Measurements from ENCODE around the gene ANXA3.
A peak's percentile ranks its signal among the peaks of the same experiment; 100 is the strongest.

The ANXA3 gene

GRCh38 chr4:78553043-78553396 is 1.4 kb downstream of the ANXA3 start:
- H3K4me1 ChIP-seq (ENCODE audit: control insufficient read depth, low read depth, low read length): peaks cover 9% of the 10 kb centered on the region
- peak overlapping the region; percentile 91 for H3K4ac ChIP-seq (ENCODE audit: low read depth, low read length)
- H2BK120ac ChIP-seq (ENCODE audit: low read depth, low read length): peak overlapping the region; percentile 61
- H3K9ac ChIP-seq (ENCODE audit: low read length): peak overlapping the region; percentile 43
- peak overlapping the region; percentile 98 for H3K18ac ChIP-seq (ENCODE audit: low read length)
- H3K27ac ChIP-seq (ENCODE audit: low read depth, low read length): peak overlapping the region; percentile 69
- H2BK15ac ChIP-seq (replicated peaks; ENCODE audit: low read depth): no peak overlapping the region
- no CpG with 5 or more reads among the region's 3 CpGs for WGBS (ENCODE audit: extremely low coverage, insufficient coverage, low lambda C conversion rate)
- H3K56ac ChIP-seq (ENCODE audit: low read length): peak overlapping the region; percentile 78
- H2BK5ac ChIP-seq (ENCODE audit: low read length): peak overlapping the region; percentile 64
- H3K36me3 ChIP-seq (ENCODE audit: control insufficient read depth, insufficient read depth, low read length): no peaks in the 10 kb centered on the region
- no peak for DNase-seq
- no peaks in the 10 kb centered on the region for H3K27me3 ChIP-seq (ENCODE audit: insufficient read depth, low read length, poor library complexity)
- H3K23ac ChIP-seq (ENCODE audit: low read length): no peak overlapping the region
- H4K8ac ChIP-seq (ENCODE audit: low read depth, low read length): no peak overlapping the region
- H2AK5ac ChIP-seq (ENCODE audit: low read length): no peak overlapping the region
- no peaks in the 10 kb centered on the region for H3K79me2 ChIP-seq (ENCODE audit: control insufficient read depth, insufficient read depth, low read length)
- H3K4me2 ChIP-seq (ENCODE audit: low read length): peak overlapping the region; percentile 15
- no peaks in the 10 kb centered on the region for H3K79me1 ChIP-seq (ENCODE audit: low read length)
- H3K4me3 ChIP-seq (ENCODE audit: low read length): no peak overlapping the region
- H4K5ac ChIP-seq (ENCODE audit: low read length): no peak overlapping the region

- Histone ChIP-seq H3K79me1 (ENCODE audit: low read length) (no peaks in the 10 kb centered on the region), H3K27me3 (ENCODE audit: insufficient read depth, low read length, poor library complexity) (no peaks in the 10 kb centered on the region), H2AK5ac (ENCODE audit: low read length) (peak overlapping the region; percentile 6), H3K4ac (ENCODE audit: low read depth, low read length) (peak overlapping the region; percentile 91), H2BK15ac (replicated peaks; ENCODE audit: low read depth) (no peak overlapping the region), H4K8ac (ENCODE audit: low read depth, low read length) (no peak overlapping the region), H3K23ac (ENCODE audit: low read length) (no peak overlapping the region), H3K36me3 (ENCODE audit: control insufficient read depth, insufficient read depth, low read length) (no peaks in the 10 kb centered on the region), H3K56ac (ENCODE audit: low read length) (peak overlapping the region; percentile 44), H4K5ac (ENCODE audit: low read length) (no peak overlapping the region), H3K4me1 (ENCODE audit: control insufficient read depth, low read depth, low read length) (peaks cover 9% of the 10 kb centered on the region), H3K18ac (ENCODE audit: low read length) (peak overlapping the region; percentile 98), H2BK120ac (ENCODE audit: low read depth, low read length) (peak overlapping the region; percentile 73), H3K4me3 (ENCODE audit: low read length) (no peak overlapping the region), H3K79me2 (ENCODE audit: control insufficient read depth, insufficient read depth, low read length) (no peaks in the 10 kb centered on the region), H3K27ac (ENCODE audit: low read depth, low read length) (peak overlapping the region; percentile 53), H3K4me2 (ENCODE audit: low read length) (no peak overlapping the region), H2BK5ac (ENCODE audit: low read length) (no peak overlapping the region), H3K9ac (ENCODE audit: low read length) (peak overlapping the region; percentile 15)
- DNase-seq: no peak
These were observed 2.0 kb downstream of the ANXA3 start for GRCh38 chr4:78553529-78554060.

GRCh38 chr4:78556665-78557064 is 5.1 kb downstream of the ANXA3 start:
- Histone ChIP-seq H4K5ac (ENCODE audit: low read length) (no peak overlapping the region), H3K4me2 (ENCODE audit: low read length) (no peak overlapping the region), H3K56ac (ENCODE audit: low read length) (no peak overlapping the region), H3K4ac (ENCODE audit: low read depth, low read length) (no peak overlapping the region), H2BK15ac (replicated peaks; ENCODE audit: low read depth) (no peak overlapping the region), H3K79me1 (ENCODE audit: low read length) (no peaks in the 10 kb centered on the region), H4K8ac (ENCODE audit: low read depth, low read length) (no peak overlapping the region), H3K9ac (ENCODE audit: low read length) (no peak overlapping the region), H3K4me1 (ENCODE audit: control insufficient read depth, low read depth, low read length) (peaks cover 14% of the 10 kb centered on the region), H3K36me3 (ENCODE audit: control insufficient read depth, insufficient read depth, low read length) (no peaks in the 10 kb centered on the region), H3K27ac (ENCODE audit: low read depth, low read length) (peak overlapping the region; percentile 31), H2AK5ac (ENCODE audit: low read length) (no peak overlapping the region), H3K27me3 (ENCODE audit: insufficient read depth, low read length, poor library complexity) (no peaks in the 10 kb centered on the region), H3K79me2 (ENCODE audit: control insufficient read depth, insufficient read depth, low read length) (no peaks in the 10 kb centered on the region), H3K23ac (ENCODE audit: low read length) (no peak overlapping the region), H2BK120ac (ENCODE audit: low read depth, low read length) (no peak overlapping the region), H2BK5ac (ENCODE audit: low read length) (no peak overlapping the region), H3K4me3 (ENCODE audit: low read length) (no peak overlapping the region), H3K18ac (ENCODE audit: low read length) (no peak overlapping the region)
- DNase-seq: no peak
- no CpG with 5 or more reads among the region's 4 CpGs for WGBS (ENCODE audit: extremely low coverage, insufficient coverage, low lambda C conversion rate)

- no CpG with 5 or more reads among the region's 2 CpGs for WGBS (ENCODE audit: extremely low coverage, insufficient coverage, low lambda C conversion rate)
- Histone ChIP-seq H3K36me3 (ENCODE audit: control insufficient read depth, insufficient read depth, low read length) (no peaks in the 10 kb centered on the region), H3K79me2 (ENCODE audit: control insufficient read depth, insufficient read depth, low read length) (no peaks in the 10 kb centered on the region), H3K56ac (ENCODE audit: low read length) (no peak overlapping the region), H4K8ac (ENCODE audit: low read depth, low read length) (no peak overlapping the region), H3K27me3 (ENCODE audit: insufficient read depth, low read length, poor library complexity) (no peaks in the 10 kb centered on the region), H3K4ac (ENCODE audit: low read depth, low read length) (no peak overlapping the region), H3K23ac (ENCODE audit: low read length) (no peak overlapping the region), H3K27ac (ENCODE audit: low read depth, low read length) (no peak overlapping the region), H2BK120ac (ENCODE audit: low read depth, low read length) (no peak overlapping the region), H3K4me2 (ENCODE audit: low read length) (no peak overlapping the region), H3K18ac (ENCODE audit: low read length) (no peak overlapping the region), H2AK5ac (ENCODE audit: low read length) (no peak overlapping the region), H4K5ac (ENCODE audit: low read length) (no peak overlapping the region), H3K9ac (ENCODE audit: low read length) (no peak overlapping the region), H3K4me3 (ENCODE audit: low read length) (no peak overlapping the region), H2BK15ac (replicated peaks; ENCODE audit: low read depth) (no peak overlapping the region), H3K79me1 (ENCODE audit: low read length) (no peaks in the 10 kb centered on the region), H2BK5ac (ENCODE audit: low read length) (peak overlapping the region; percentile 52), H3K4me1 (ENCODE audit: control insufficient read depth, low read depth, low read length) (peaks cover 14% of the 10 kb centered on the region)
- DNase-seq: no peak
These were observed 6.3 kb downstream of the ANXA3 start for GRCh38 chr4:78557841-78558240.

GRCh38 chr4:78558410-78558809 is 6.8 kb downstream of the ANXA3 start:
- Histone ChIP-seq H2BK120ac (ENCODE audit: low read depth, low read length) (no peak overlapping the region), H3K4ac (ENCODE audit: low read depth, low read length) (no peak overlapping the region), H3K27ac (ENCODE audit: low read depth, low read length) (no peak overlapping the region), H2BK5ac (ENCODE audit: low read length) (no peak overlapping the region), H3K23ac (ENCODE audit: low read length) (no peak overlapping the region), H2AK5ac (ENCODE audit: low read length) (no peak overlapping the region), H3K4me1 (ENCODE audit: control insufficient read depth, low read depth, low read length) (peaks cover 14% of the 10 kb centered on the region), H2BK15ac (replicated peaks; ENCODE audit: low read depth) (no peak overlapping the region), H3K9ac (ENCODE audit: low read length) (no peak overlapping the region), H3K27me3 (ENCODE audit: insufficient read depth, low read length, poor library complexity) (no peaks in the 10 kb centered on the region), H4K8ac (ENCODE audit: low read depth, low read length) (no peak overlapping the region), H3K79me1 (ENCODE audit: low read length) (no peaks in the 10 kb centered on the region), H3K79me2 (ENCODE audit: control insufficient read depth, insufficient read depth, low read length) (no peaks in the 10 kb centered on the region), H3K18ac (ENCODE audit: low read length) (no peak overlapping the region), H3K4me2 (ENCODE audit: low read length) (no peak overlapping the region), H3K4me3 (ENCODE audit: low read length) (no peak overlapping the region), H3K56ac (ENCODE audit: low read length) (no peak overlapping the region), H3K36me3 (ENCODE audit: control insufficient read depth, insufficient read depth, low read length) (no peaks in the 10 kb centered on the region), H4K5ac (ENCODE audit: low read length) (no peak overlapping the region)
- no peak for DNase-seq
- no CpG with 5 or more reads among the region's 1 CpG for WGBS (ENCODE audit: extremely low coverage, insufficient coverage, low lambda C conversion rate)

- Histone ChIP-seq H2BK5ac (ENCODE audit: low read length) (no peak overlapping the region), H2BK15ac (replicated peaks; ENCODE audit: low read depth) (no peak overlapping the region), H3K4me3 (ENCODE audit: low read length) (no peak overlapping the region), H3K79me2 (ENCODE audit: control insufficient read depth, insufficient read depth, low read length) (no peaks in the 10 kb centered on the region), H3K27ac (ENCODE audit: low read depth, low read length) (peak overlapping the region; percentile 43), H3K56ac (ENCODE audit: low read length) (no peak overlapping the region), H2AK5ac (ENCODE audit: low read length) (no peak overlapping the region), H3K4me1 (ENCODE audit: control insufficient read depth, low read depth, low read length) (peaks cover 14% of the 10 kb centered on the region), H3K9ac (ENCODE audit: low read length) (no peak overlapping the region), H2BK120ac (ENCODE audit: low read depth, low read length) (no peak overlapping the region), H3K79me1 (ENCODE audit: low read length) (no peaks in the 10 kb centered on the region), H3K4ac (ENCODE audit: low read depth, low read length) (peak overlapping the region; percentile 91), H3K18ac (ENCODE audit: low read length) (peak overlapping the region; percentile 22), H4K5ac (ENCODE audit: low read length) (no peak overlapping the region), H3K23ac (ENCODE audit: low read length) (no peak overlapping the region), H3K4me2 (ENCODE audit: low read length) (no peak overlapping the region), H3K36me3 (ENCODE audit: control insufficient read depth, insufficient read depth, low read length) (no peaks in the 10 kb centered on the region), H3K27me3 (ENCODE audit: insufficient read depth, low read length, poor library complexity) (no peaks in the 10 kb centered on the region), H4K8ac (ENCODE audit: low read depth, low read length) (no peak overlapping the region)
- peak; percentile 85 for DNase-seq
- no CpG with 5 or more reads among the region's 2 CpGs for WGBS (ENCODE audit: extremely low coverage, insufficient coverage, low lambda C conversion rate)
These were observed 8.9 kb downstream of the ANXA3 start for GRCh38 chr4:78560296-78560963.
